ENCODE results near the gene CASKIN1.
"Not testable (repeated sequence)": the region's sequence is repeated elsewhere in the genome, so short reads cannot be mapped to it uniquely, and the experiment has no call there.

CASKIN1 gene

GRCh38 chr16:2129890-2130447, 66.4 kb downstream of the CASKIN1 start:
- not testable (repeated sequence) for DNase-seq

GRCh38 chr16:2129251-2129650, 67.2 kb downstream of the CASKIN1 start:
- DNase-seq: not testable (repeated sequence)

GRCh38 chr16:2127630-2128280, 68.7 kb downstream of the CASKIN1 start:
- DNase-seq: peak in 2 of 14 donors; percentile 6 to 46
